Measurements from ENCODE around the gene EFCAB11.

Gene EFCAB11

DNA sequence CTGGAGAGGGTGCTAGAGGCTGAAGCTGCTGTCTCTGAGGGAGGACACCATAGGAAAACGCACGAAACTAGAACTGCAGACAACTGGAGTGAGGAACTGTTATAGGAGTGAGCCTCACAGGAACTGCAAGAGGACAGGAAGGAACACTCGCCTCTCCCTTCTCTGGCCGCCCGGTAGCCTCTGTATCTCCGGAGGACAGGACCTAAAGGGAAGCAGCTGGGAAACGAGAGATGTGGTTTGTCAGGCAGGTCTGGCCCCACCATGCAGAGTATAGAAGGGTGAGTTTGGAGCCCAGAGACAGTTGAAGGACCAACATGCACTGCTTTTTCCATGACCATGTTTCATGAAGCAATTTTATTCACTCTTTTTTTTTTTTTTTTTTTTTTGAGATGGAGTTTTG, 127.3 kb downstream of the EFCAB11 start:
- H3K27ac Mint-ChIP-seq, result no peak overlapping the region
- H3K4me1 Mint-ChIP-seq (ENCODE audit: low read depth), result peaks cover 14% of the 10 kb centered on the region
- H3K4me3 Mint-ChIP-seq, result no peak overlapping the region
- peaks cover 11% of the 10 kb centered on the region for H3K36me3 Mint-ChIP-seq (ENCODE audit: low read depth)
- H3K27me3 Mint-ChIP-seq, result no peaks in the 10 kb centered on the region
- intact Hi-C loops (cut with micrococcal nuclease), result no loop called here
- H3K9me3 Mint-ChIP-seq, result peaks cover 25% of the 10 kb centered on the region

DNA sequence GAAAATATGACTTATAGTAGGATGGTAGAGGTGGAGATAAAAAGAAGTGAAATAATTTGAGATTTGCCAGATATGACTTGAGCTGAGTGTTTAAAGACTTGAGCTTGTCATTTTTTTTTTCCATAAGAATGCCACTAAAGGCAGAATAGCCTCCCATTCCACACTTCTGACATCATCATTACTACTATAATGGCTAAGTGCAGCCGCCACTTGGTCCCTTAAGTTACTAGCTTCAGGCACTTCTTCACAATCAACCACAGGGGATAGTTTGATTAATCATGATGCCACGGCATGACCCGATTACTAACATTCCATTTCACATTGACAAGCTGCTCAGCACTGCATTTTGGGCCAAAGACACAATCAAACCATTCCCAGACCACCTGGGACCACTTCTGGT, 127.9 kb downstream of the EFCAB11 start:
- Mint-ChIP-seq H3K9me3 (peaks cover 25% of the 10 kb centered on the region), H3K4me3 (no peak overlapping the region), H3K27me3 (no peaks in the 10 kb centered on the region), H3K27ac (no peak overlapping the region), H3K36me3 (ENCODE audit: low read depth) (peaks cover 11% of the 10 kb centered on the region), H3K4me1 (ENCODE audit: low read depth) (peaks cover 14% of the 10 kb centered on the region)
- intact Hi-C loops (cut with micrococcal nuclease), result no loop called here

DNA sequence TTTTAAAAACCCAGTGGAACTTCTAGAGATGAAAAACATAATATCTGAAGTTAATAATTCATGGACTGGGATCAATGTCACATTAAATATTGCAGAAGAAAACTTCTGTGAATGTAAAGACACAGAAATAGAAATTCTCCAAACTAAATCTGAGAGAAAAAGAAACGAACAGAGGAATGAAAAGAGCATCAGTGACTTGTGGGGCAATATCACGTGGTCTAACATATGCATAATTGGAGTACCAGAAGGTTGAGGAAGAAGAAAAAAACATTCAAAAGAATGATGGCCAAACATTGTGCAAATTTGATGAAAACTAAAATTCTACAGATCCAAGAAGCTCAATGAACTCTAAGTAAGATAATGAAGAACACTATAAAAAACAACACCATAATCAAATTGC, 130.8 kb downstream of the EFCAB11 start:
- intact Hi-C loops (cut with micrococcal nuclease), result no loop called here
- H3K27ac Mint-ChIP-seq, result no peak overlapping the region
- H3K36me3 Mint-ChIP-seq (ENCODE audit: low read depth), result peaks cover 11% of the 10 kb centered on the region
- peaks cover 14% of the 10 kb centered on the region for H3K4me1 Mint-ChIP-seq (ENCODE audit: low read depth)
- no peaks in the 10 kb centered on the region for H3K27me3 Mint-ChIP-seq
- H3K4me3 Mint-ChIP-seq, result no peak overlapping the region
- peaks cover 25% of the 10 kb centered on the region for H3K9me3 Mint-ChIP-seq

DNA sequence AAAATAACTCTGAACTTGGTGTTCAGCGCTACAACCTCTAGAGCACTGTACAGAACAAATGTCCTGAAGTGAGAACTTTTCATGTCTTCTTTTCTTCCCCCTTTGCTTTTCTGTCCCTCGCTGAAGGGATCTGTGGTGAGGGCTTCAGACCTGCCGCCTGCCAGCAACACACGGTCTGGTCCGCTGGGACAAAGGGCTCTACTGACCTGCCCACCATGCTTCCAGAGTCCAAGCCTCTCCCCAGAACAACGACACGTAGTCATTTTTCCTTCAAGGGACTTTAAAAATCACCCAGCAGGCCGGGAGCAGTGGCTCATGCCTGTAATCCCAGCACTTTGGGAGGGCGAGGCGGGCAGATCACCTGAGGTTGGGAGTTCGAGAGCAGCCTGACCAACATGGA, 140.4 kb downstream of the EFCAB11 start:
- H3K27me3 Mint-ChIP-seq, result no peaks in the 10 kb centered on the region
- intact Hi-C loops (cut with micrococcal nuclease), result no loop called here

GRCh38 chr14:89813617-89814031, 140.9 kb downstream of the EFCAB11 start:
- no peak overlapping the region for H3K27ac Mint-ChIP-seq
- no peaks in the 10 kb centered on the region for H3K9me3 Mint-ChIP-seq
- H3K27me3 Mint-ChIP-seq, result no peaks in the 10 kb centered on the region
- peaks cover 8% of the 10 kb centered on the region for H3K4me1 Mint-ChIP-seq (ENCODE audit: low read depth)
- H3K4me3 Mint-ChIP-seq, result no peak overlapping the region
- intact Hi-C loops (cut with micrococcal nuclease), result no loop called here
- no peaks in the 10 kb centered on the region for H3K36me3 Mint-ChIP-seq (ENCODE audit: low read depth)

More for the DNA sequence above, 140.4 kb downstream of the EFCAB11 start:
- Mint-ChIP-seq H3K4me3 (no peak overlapping the region), H3K9me3 (no peaks in the 10 kb centered on the region), H3K36me3 (ENCODE audit: low read depth) (no peaks in the 10 kb centered on the region), H3K27ac (no peak overlapping the region), H3K4me1 (ENCODE audit: low read depth) (peaks cover 8% of the 10 kb centered on the region)

DNA sequence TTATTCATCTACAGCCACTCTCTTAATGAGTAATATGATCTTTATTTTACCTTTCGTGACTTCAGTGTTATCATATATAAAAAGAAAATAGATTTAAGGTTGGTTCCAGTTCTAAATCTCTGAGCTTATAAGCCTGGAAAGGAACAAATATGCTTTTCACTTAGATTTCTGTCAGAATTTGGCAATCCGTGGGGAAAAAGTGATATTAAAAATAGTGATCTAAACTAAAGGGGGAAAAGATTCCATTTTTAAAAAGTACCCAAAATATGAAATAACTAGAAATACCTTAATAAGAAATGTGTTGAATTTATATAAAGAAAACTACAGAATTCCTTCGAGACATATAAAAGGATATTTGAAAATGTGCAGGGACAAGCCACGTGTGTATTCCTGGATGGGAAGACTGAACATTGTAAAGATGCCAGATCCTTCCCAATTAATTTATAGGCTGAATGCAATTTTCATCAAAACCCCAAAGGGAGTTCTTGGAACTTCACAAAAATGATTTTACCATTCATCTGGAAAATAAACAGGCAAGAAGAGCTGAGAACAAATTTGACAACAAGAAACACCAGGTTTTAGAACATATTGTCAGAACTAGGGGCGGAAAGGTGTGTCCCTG, 142.5 kb downstream of the EFCAB11 start:
- Mint-ChIP-seq H3K4me3 (no peak overlapping the region), H3K36me3 (ENCODE audit: low read depth) (no peaks in the 10 kb centered on the region), H3K9me3 (no peaks in the 10 kb centered on the region), H3K27me3 (no peaks in the 10 kb centered on the region), H3K27ac (no peak overlapping the region), H3K4me1 (ENCODE audit: low read depth) (peaks cover 8% of the 10 kb centered on the region)
- intact Hi-C loops (cut with micrococcal nuclease), result no loop called here

DNA sequence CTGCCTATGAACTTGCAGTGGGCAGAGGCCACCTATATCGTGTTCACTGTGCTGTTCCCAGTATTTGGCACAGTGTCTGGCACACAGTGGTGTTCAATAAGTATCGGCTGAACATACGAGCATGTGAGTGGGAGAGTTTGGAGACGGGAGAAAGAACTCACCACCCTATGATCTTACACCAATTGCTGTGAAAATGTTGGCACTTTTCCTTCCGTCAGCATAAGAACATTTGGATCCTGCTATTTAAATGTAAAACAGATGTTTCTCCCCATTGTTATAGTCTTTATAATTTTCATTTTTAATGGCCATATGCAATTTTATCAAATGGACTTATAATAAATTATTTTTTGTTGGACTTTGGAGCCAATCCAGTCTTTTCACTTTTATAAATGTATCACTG, 144.4 kb downstream of the EFCAB11 start:
- intact Hi-C loops (cut with micrococcal nuclease), result no loop called here
- Mint-ChIP-seq H3K27ac (no peak overlapping the region), H3K36me3 (ENCODE audit: low read depth) (no peaks in the 10 kb centered on the region), H3K27me3 (no peaks in the 10 kb centered on the region), H3K4me3 (no peak overlapping the region), H3K9me3 (no peaks in the 10 kb centered on the region), H3K4me1 (ENCODE audit: low read depth) (peaks cover 8% of the 10 kb centered on the region)

DNA sequence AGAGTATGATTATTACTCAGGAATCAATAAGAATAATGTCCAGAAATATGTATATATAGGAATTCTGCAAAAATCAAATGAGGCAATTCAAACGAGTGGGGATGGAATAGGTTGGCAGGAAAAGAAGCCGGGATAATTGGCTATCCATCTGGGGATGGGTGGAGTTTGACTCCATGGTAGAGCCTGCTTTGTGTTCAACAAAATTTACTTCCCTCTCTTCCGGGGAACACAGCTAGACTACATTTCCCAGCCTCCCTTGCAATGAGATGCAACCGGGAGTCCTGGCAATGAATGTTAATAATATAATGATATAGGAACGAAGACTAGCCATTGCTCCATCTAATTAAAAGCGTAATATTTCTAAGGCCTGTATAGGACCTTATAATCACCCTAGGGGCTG, 146.6 kb downstream of the EFCAB11 start:
- Mint-ChIP-seq H3K27ac (no peak overlapping the region), H3K9me3 (no peaks in the 10 kb centered on the region)

GRCh38 chr14:89807151-89807550, 147.4 kb downstream of the EFCAB11 start:
- Mint-ChIP-seq H3K27me3 (no peaks in the 10 kb centered on the region), H3K36me3 (ENCODE audit: low read depth) (no peaks in the 10 kb centered on the region)

More for the DNA sequence above, 146.6 kb downstream of the EFCAB11 start:
- Mint-ChIP-seq H3K36me3 (ENCODE audit: low read depth) (no peaks in the 10 kb centered on the region), H3K4me1 (ENCODE audit: low read depth) (no peaks in the 10 kb centered on the region), H3K27me3 (no peaks in the 10 kb centered on the region), H3K4me3 (no peak overlapping the region)
- intact Hi-C loops (cut with micrococcal nuclease), result no loop called here

DNA sequence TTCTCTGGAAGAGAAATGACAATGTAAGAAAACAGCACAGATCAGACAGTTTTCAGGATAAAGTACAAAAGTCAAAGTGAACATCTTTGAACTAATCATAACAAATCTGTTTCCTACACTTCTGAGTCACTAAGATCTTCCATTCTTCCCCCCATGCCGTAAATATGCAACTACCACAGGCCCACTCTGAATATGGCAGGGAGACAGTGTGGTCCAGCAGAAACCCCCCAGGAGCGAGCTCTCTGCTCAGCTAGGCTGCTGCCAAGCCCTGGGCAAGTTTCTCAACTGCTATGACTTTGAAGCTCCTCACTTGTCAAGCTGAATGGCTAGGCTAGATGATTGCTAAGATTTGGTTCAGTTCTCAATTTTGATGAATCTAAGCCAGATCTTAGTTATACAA, 148.1 kb downstream of the EFCAB11 start:
- no peaks in the 10 kb centered on the region for H3K4me1 Mint-ChIP-seq (ENCODE audit: low read depth)
- H3K27me3 Mint-ChIP-seq, result no peaks in the 10 kb centered on the region
- no peaks in the 10 kb centered on the region for H3K9me3 Mint-ChIP-seq
- no peaks in the 10 kb centered on the region for H3K36me3 Mint-ChIP-seq (ENCODE audit: low read depth)
- no peak overlapping the region for H3K4me3 Mint-ChIP-seq
- no peak overlapping the region for H3K27ac Mint-ChIP-seq
- intact Hi-C loops (cut with micrococcal nuclease), result no loop called here

More at GRCh38 chr14:89807151-89807550, 147.4 kb downstream of the EFCAB11 start:
- no peak overlapping the region for H3K4me3 Mint-ChIP-seq
- H3K4me1 Mint-ChIP-seq (ENCODE audit: low read depth), result no peaks in the 10 kb centered on the region
- no peaks in the 10 kb centered on the region for H3K9me3 Mint-ChIP-seq
- intact Hi-C loops (cut with micrococcal nuclease), result no loop called here
- no peak overlapping the region for H3K27ac Mint-ChIP-seq

- Mint-ChIP-seq H3K9me3 (no peaks in the 10 kb centered on the region), H3K27me3 (no peaks in the 10 kb centered on the region), H3K27ac (no peak overlapping the region), H3K36me3 (ENCODE audit: low read depth) (no peaks in the 10 kb centered on the region), H3K4me1 (ENCODE audit: low read depth) (no peaks in the 10 kb centered on the region), H3K4me3 (no peak overlapping the region)
- intact Hi-C loops (cut with micrococcal nuclease), result no loop called here
Measured at GRCh38 chr14:89805501-89805900, 149.0 kb downstream of the EFCAB11 start.

GRCh38 chr14:89803542-89803941, 151.0 kb downstream of the EFCAB11 start:
- Mint-ChIP-seq H3K4me3 (no peak overlapping the region), H3K36me3 (ENCODE audit: low read depth) (no peaks in the 10 kb centered on the region), H3K27ac (no peak overlapping the region), H3K27me3 (no peaks in the 10 kb centered on the region), H3K4me1 (ENCODE audit: low read depth) (no peaks in the 10 kb centered on the region), H3K9me3 (no peaks in the 10 kb centered on the region)
- intact Hi-C loops (cut with micrococcal nuclease), result no loop called here

DNA sequence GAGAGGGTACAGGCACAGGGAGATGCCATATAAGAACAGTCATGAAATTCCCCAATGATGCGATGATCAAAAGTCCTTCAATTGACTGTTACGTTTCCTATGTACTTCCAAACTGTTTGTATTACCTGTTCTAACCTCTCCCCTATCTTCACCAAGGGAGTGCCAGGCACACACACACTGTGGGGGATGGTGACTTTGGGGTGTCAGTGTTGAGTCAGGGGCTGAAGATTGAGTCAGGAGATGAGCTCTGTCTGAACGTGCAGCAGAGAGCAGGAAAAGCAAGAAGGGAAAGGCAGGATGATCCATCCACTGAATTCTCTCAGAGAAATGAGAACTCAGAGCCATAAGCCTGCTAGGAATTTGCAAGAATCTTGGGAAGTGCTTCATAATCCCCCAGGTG, 153.4 kb downstream of the EFCAB11 start:
- intact Hi-C loops (cut with micrococcal nuclease), result no loop called here
- Mint-ChIP-seq H3K4me3 (no peak overlapping the region), H3K4me1 (ENCODE audit: low read depth) (no peaks in the 10 kb centered on the region), H3K27me3 (no peaks in the 10 kb centered on the region), H3K9me3 (no peaks in the 10 kb centered on the region), H3K36me3 (ENCODE audit: low read depth) (no peaks in the 10 kb centered on the region), H3K27ac (no peak overlapping the region)

GRCh38 chr14:89798212-89798773, 156.2 kb downstream of the EFCAB11 start:
- Mint-ChIP-seq H3K4me1 (ENCODE audit: low read depth) (no peaks in the 10 kb centered on the region), H3K9me3 (no peaks in the 10 kb centered on the region), H3K27ac (no peak overlapping the region), H3K4me3 (no peak overlapping the region), H3K27me3 (no peaks in the 10 kb centered on the region), H3K36me3 (ENCODE audit: low read depth) (no peaks in the 10 kb centered on the region)
- intact Hi-C loops (cut with micrococcal nuclease), result no loop called here

GRCh38 chr14:89797148-89797547, 157.4 kb downstream of the EFCAB11 start:
- Mint-ChIP-seq H3K4me1 (ENCODE audit: low read depth) (no peaks in the 10 kb centered on the region), H3K4me3 (no peak overlapping the region), H3K36me3 (ENCODE audit: low read depth) (no peaks in the 10 kb centered on the region), H3K27ac (no peak overlapping the region), H3K27me3 (no peaks in the 10 kb centered on the region), H3K9me3 (no peaks in the 10 kb centered on the region)
- intact Hi-C loops (cut with micrococcal nuclease), result no loop called here
